PC-3 (cell line): ENCODE results near the gene MORC1.

Source experiments
- EZH2phosphoT487 ChIP-seq: fragments of 300-600 bp; sonication (generic); IDR thresholded peaks from 2 replicates; pipeline ENCODE4 v1.6.1; 2018; ENCODE audit warnings: mild to moderate bottlenecking, antibody characterized with exemption, low read length, borderline replicate concordance
- TF ChIP-seq, protein P1 (sequence below): fragments of 300-600 bp; sonication (generic); conservative IDR thresholded peaks from 2 replicates; pipeline ENCODE4 v1.5.1; 2017; ENCODE audit warnings: antibody characterized with exemption, low read depth, mild to moderate bottlenecking, low read length

DNA sequence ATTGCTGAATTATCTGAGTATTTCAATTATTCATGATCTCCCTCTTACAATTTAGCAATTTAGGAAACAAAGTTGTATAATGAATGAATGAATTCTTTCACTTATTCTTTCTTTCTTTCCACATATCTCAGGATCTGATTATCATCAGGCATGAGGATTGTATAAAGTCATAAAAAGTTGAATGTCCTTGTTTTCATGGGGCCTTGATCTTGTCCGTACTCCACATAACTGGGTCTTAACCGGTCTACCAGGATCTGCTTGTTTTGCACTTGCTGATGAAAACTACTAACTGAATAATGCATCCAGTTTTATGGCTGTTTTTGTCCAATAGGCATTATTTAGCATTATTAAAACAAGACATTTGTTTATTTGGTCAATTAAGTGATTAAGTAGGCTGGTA, 31.1 kb upstream of the MORC1 start:
- TF ChIP-seq, protein P1, sequence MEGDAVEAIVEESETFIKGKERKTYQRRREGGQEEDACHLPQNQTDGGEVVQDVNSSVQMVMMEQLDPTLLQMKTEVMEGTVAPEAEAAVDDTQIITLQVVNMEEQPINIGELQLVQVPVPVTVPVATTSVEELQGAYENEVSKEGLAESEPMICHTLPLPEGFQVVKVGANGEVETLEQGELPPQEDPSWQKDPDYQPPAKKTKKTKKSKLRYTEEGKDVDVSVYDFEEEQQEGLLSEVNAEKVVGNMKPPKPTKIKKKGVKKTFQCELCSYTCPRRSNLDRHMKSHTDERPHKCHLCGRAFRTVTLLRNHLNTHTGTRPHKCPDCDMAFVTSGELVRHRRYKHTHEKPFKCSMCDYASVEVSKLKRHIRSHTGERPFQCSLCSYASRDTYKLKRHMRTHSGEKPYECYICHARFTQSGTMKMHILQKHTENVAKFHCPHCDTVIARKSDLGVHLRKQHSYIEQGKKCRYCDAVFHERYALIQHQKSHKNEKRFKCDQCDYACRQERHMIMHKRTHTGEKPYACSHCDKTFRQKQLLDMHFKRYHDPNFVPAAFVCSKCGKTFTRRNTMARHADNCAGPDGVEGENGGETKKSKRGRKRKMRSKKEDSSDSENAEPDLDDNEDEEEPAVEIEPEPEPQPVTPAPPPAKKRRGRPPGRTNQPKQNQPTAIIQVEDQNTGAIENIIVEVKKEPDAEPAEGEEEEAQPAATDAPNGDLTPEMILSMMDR: no peak
- no peak for TF ChIP-seq EZH2phosphoT487
